ENCODE measurements around the gene RBP7. TPM values are rescaled to one million over a fixed set of nuclear protein-coding genes. Genes with fewer than 3 reads are reported as not detected.

RBP7 gene
- polyA plus RNA-seq, 1 of the 3 experiments (the other 2 are of a cell fraction) = 2.5 TPM

- DNase-seq = peak; percentile 99
- Histone ChIP-seq H4K20me1 (ENCODE audit: insufficient read depth) (peaks cover 7% of the 10 kb centered on the region), H3K27ac (ENCODE audit: low read depth in 2 of 2, low read length in 1 of 2) (peak within 1 kb of the TSS; percentile 92 to 93), H3F3A (replicated peaks; ENCODE audit: insufficient read depth) (peaks cover 32% of the 10 kb centered on the region), H3K36me3 (replicated peaks in 1 of 2; ENCODE audit: control insufficient read depth in 1 of 2, insufficient read depth in 2 of 2, low read length in 1 of 2) (peaks cover 0 to 14% of the 10 kb centered on the region in 2 experiments), H3K4me2 (peak within 1 kb of the TSS; percentile 83), H3K9ac (peak within 1 kb of the TSS; percentile 82), H3K9me3 (no peaks in the 10 kb centered on the region), H3K9me2 (no peaks in the 10 kb centered on the region), H2AFZ (ENCODE audit: low read depth) (peak within 1 kb of the TSS; percentile 100), H3K4me1 (ENCODE audit: control insufficient read depth in 1 of 2, insufficient read depth in 2 of 2, low read depth in 1 of 2, low read length in 1 of 2) (peaks cover 5 to 7% of the 10 kb centered on the region in 2 experiments; a peak in 3 of 4 replicates), H3K27me3 (ENCODE audit: insufficient read depth) (no peaks in the 10 kb centered on the region), H3K79me2 (ENCODE audit: insufficient read depth) (peaks cover 44% of the 10 kb centered on the region), H3K4me3 (ENCODE audit: low read depth in 2 of 2, low read length in 1 of 2) (peak within 1 kb of the TSS; percentile 77 to 91)
- POLR2A ChIA-PET = interaction anchor here (1.2 to 1.4 kb wide), 2 partner anchors 89 to 122 kb away, joined by 5 read pairs; partner anchors contain the start of genes LZIC and NMNAT1
- CTCF ChIA-PET = interaction anchor here (0.7 to 4.5 kb wide), 11 partner anchors 13 to 406 kb away, joined by 3 to 20 read pairs (median 3); no protein-coding TSS in a partner anchor
- 0% methylated on average over 14 of the region's 73 CpGs for WGBS (ENCODE audit: low lambda C conversion rate)
- no peak for TF ChIP-seq MAX (IDR thresholded peaks at IDR 0.05; ENCODE audit: low read depth)
- no peak for TF ChIP-seq MEF2A (IDR thresholded peaks at IDR 0.05; ENCODE audit: borderline replicate concordance, low read depth)
- TF ChIP-seq FOXJ3 (CRISPR knock-in tag; IDR thresholded peaks at IDR 0.05) = no peak
- no peak for TF ChIP-seq JUND (IDR thresholded peaks at IDR 0.05)
- TF ChIP-seq TAF1 (IDR thresholded peaks at IDR 0.05; ENCODE audit: borderline replicate concordance, low read depth, low read length) = no peak; the same call in 1 of the 2 replicates
- TF ChIP-seq CHD2 (IDR thresholded peaks at IDR 0.05; ENCODE audit: low read length, partially characterized antibody) = peak; percentile 53
- peak; percentile 74 for TF ChIP-seq CTCF (IDR thresholded peaks at IDR 0.05)
- no peak for TF ChIP-seq EZH2phosphoT487 (IDR thresholded peaks at IDR 0.05; ENCODE audit: borderline replicate concordance, low read depth)
- peak; percentile 47; the same call in 1 of the 2 replicates for TF ChIP-seq GABPA (IDR thresholded peaks at IDR 0.05; ENCODE audit: low read depth)
- no peak for TF ChIP-seq TCF12 (IDR thresholded peaks at IDR 0.05)
- TF ChIP-seq TEAD4 (IDR thresholded peaks at IDR 0.05; ENCODE audit: borderline replicate concordance, insufficient read depth) = no peak
- no peak for TF ChIP-seq ELF1 (IDR thresholded peaks at IDR 0.05)
- no peak for TF ChIP-seq RXRA (IDR thresholded peaks at IDR 0.05; ENCODE audit: borderline replicate concordance, low read depth)
- TF ChIP-seq FOXM1 (IDR thresholded peaks at IDR 0.05; ENCODE audit: low read depth) = no peak
- TF ChIP-seq SIN3A (IDR thresholded peaks at IDR 0.05; ENCODE audit: borderline replicate concordance, low read depth, low read length) = no peak; the same call in 1 of the 2 replicates
- no peak for TF ChIP-seq GATA2 (CRISPR knock-in tag; IDR thresholded peaks at IDR 0.05)
- no peak for TF ChIP-seq REST (IDR thresholded peaks at IDR 0.05; ENCODE audit: low read depth, low read length)
- peak; percentile 83 for TF ChIP-seq RAD21 (IDR thresholded peaks at IDR 0.05; ENCODE audit: low read length)
- peak; percentile 94 for TF ChIP-seq YY1 (IDR thresholded peaks at IDR 0.05; ENCODE audit: low read depth)
- 0 out of 2 replicates have a peak, but pooled peaks have one; percentile 56 for TF ChIP-seq RFX5 (IDR thresholded peaks at IDR 0.05; ENCODE audit: low read length)
- no peak for TF ChIP-seq ZBTB33 (IDR thresholded peaks at IDR 0.05; ENCODE audit: borderline replicate concordance, low read depth)
- TF ChIP-seq EP300 (IDR thresholded peaks at IDR 0.05; ENCODE audit: borderline replicate concordance in 1 of 2, low read depth in 1 of 2, low read length in 1 of 2) = no peak
- TF ChIP-seq MXI1 (IDR thresholded peaks at IDR 0.05; ENCODE audit: low read depth, low read length) = peak; percentile 90
- TF ChIP-seq RCOR1 (IDR thresholded peaks at IDR 0.05; ENCODE audit: low read length) = peak; percentile 73; the same call in 1 of the 2 replicates
- TF ChIP-seq USF1 (IDR thresholded peaks at IDR 0.05; ENCODE audit: borderline replicate concordance, low read depth) = peak; percentile 95
Measured at GRCh38 chr1:10032590-10033358, 35.7 kb downstream of the RBP7 start, which contains the start of gene UBE4B. Gene UBE4B, plus strand, starts transcription at chr1:10032958. Its CDS starts 713 bp downstream, at chr1:10033671.
